Gastroesophageal sphincter (tissue), 4 donors: Measurements from ENCODE around the gene SLC41A2. TPM values are rescaled to one million over a fixed set of nuclear protein-coding genes. Genes with fewer than 3 reads are reported as not detected.
A peak's percentile ranks its signal among the peaks of the same experiment; 100 is the strongest.

Experiments
- ATAC-seq: fragments of 150-250 bp; one replicate; pipeline ENCODE4 v1.9.1; 2016; ENCODE audit warnings: mild to moderate bottlenecking, moderate library complexity
- H3K27ac ChIP-seq, 4 donors: fragments of 200-600 bp; sonication (generic) in 3 of 4; 1 replicate in 3 of 4; 2 replicates in 1 of 4; pipeline ENCODE4 v1.5.1; 2016 to 2019
- H3K27me3 ChIP-seq: fragments of 200-600 bp; sonication (generic); one replicate; pipeline ENCODE4 v1.5.1; 2019
- H3K36me3 ChIP-seq, 2 donors: fragments of 200-600 bp; sonication (generic); one replicate each; pipeline ENCODE4 v1.5.1; 2019; ENCODE audit warnings: control low read depth in 1 of 2
- H3K4me1 ChIP-seq, 3 donors: fragments of 200-600 bp; sonication (generic); 1 replicate in 2 of 3; 2 replicates in 1 of 3; pipeline ENCODE4 v1.5.1; 2016 to 2019; ENCODE audit warnings: control low read depth in 2 of 3
- H3K4me3 ChIP-seq, 2 donors: fragments of 200-600 bp; sonication (generic); one replicate each; pipeline ENCODE4 v1.5.1; 2019; ENCODE audit warnings: mild to moderate bottlenecking in 1 of 2, moderate library complexity in 1 of 2
- H3K9me3 ChIP-seq, 3 donors: fragments of 200-600 bp; sonication (generic); one replicate each; pipeline ENCODE4 v1.5.1; 2017 to 2019; ENCODE audit warnings: control low read depth in 2 of 3
- CTCF ChIP-seq, 4 experiments: fragments of 200-600 bp in 2 of 4; fragments of 450-650 bp in 2 of 4; sonication (generic) in 1 of 4; IDR thresholded peaks; one replicate each; pipeline ENCODE4 v1.5.1; 2017 to 2019; ENCODE audit warnings: antibody characterized with exemption in 4 of 4, mild to moderate bottlenecking in 2 of 4, moderate library complexity in 2 of 4
- EP300 ChIP-seq: sonication (generic); formaldehyde crosslinking; IDR thresholded peaks from one replicate; pipeline ENCODE4 v1.6.1; 2017; ENCODE audit warnings: antibody characterized with exemption, mild to moderate bottlenecking
- POLR2A ChIP-seq, 2 donors: fragments of 450-650 bp; IDR thresholded peaks; one replicate each; pipeline ENCODE4 v1.6.1; 2017; ENCODE audit warnings: antibody characterized with exemption in 2 of 2, mild to moderate bottlenecking in 2 of 2, moderate library complexity in 1 of 2
- POLR2AphosphoS5 ChIP-seq: sonication (generic); formaldehyde crosslinking; IDR thresholded peaks from one replicate; pipeline ENCODE4 v1.6.1; 2017; ENCODE audit warnings: antibody characterized with exemption
- WGBS, 2 donors: methylation state at CpG; one replicate each; pipeline ENCODE4 v1.1.5; 2018; ENCODE audit warnings: low coverage in 1 of 2; 5-methylcytosine and 5-hydroxymethylcytosine counted together
- total RNA-seq, 4 donors: library from RNA; depleted of rRNA; stranded (reverse); fragments of >200 nt; gene quantifications; one replicate each; pipeline ENCODE4 v1.1.0, GENCODE V29; 2016

SLC41A2 gene
- total RNA-seq, 4 donors from 2014 or later: 24.1 to 95.4 (median 49.4) TPM

- Histone ChIP-seq H3K27me3 (peaks cover 8% of the 10 kb centered on the region), H3K4me3 (no peak overlapping the region), H3K4me1 (peaks cover 0 to 3% (median 0%) of the 10 kb centered on the region in 3 donors), H3K27ac (no peak overlapping the region), H3K9me3 (no peaks in the 10 kb centered on the region), H3K36me3 (no peaks in the 10 kb centered on the region)
- no peak for ATAC-seq
- TF ChIP-seq CTCF (IDR thresholded peaks at IDR 0.05): no peak
- no peak for TF ChIP-seq POLR2A (IDR thresholded peaks at IDR 0.05)
- TF ChIP-seq POLR2AphosphoS5: no peak
- TF ChIP-seq EP300: no peak
- 49 to 50% methylated on average over 2 of the region's 2 CpGs for WGBS, 2 donors
Measured at GRCh38 chr12:104964856-104965205, 6.7 kb upstream of the SLC41A2 start.

- peaks cover 8% of the 10 kb centered on the region for H3K27me3 ChIP-seq
Measured at GRCh38 chr12:104964167-104964855, 6.2 kb upstream of the SLC41A2 start.

GRCh38 chr12:104963757-104964156 is 5.7 kb upstream of the SLC41A2 start:
- Histone ChIP-seq H3K27me3 (peaks cover 8% of the 10 kb centered on the region), H3K36me3 (no peaks in the 10 kb centered on the region), H3K4me1 (peaks cover 0 to 14% (median 3%) of the 10 kb centered on the region in 3 donors), H3K27ac (no peak overlapping the region), H3K9me3 (no peaks in the 10 kb centered on the region), H3K4me3 (no peak overlapping the region)
- no peak for TF ChIP-seq EP300
- TF ChIP-seq POLR2AphosphoS5: no peak
- no peak for TF ChIP-seq POLR2A (IDR thresholded peaks at IDR 0.05)
- ATAC-seq: no peak
- 59 to 67% methylated on average over 6 of the region's 6 CpGs for WGBS, 2 donors

More at GRCh38 chr12:104964167-104964855, 6.2 kb upstream of the SLC41A2 start:
- Histone ChIP-seq H3K36me3 (no peaks in the 10 kb centered on the region), H3K27ac (no peak overlapping the region), H3K9me3 (no peaks in the 10 kb centered on the region), H3K4me3 (no peak overlapping the region), H3K4me1 (peaks cover 0 to 8% (median 0%) of the 10 kb centered on the region in 3 donors)
- WGBS, 2 donors: 60 to 67% methylated on average over 4 to 8 of the region's 8 CpGs
- no peak for ATAC-seq
- no peak for TF ChIP-seq EP300
- TF ChIP-seq CTCF (IDR thresholded peaks at IDR 0.05): no peak
- no peak for TF ChIP-seq POLR2A (IDR thresholded peaks at IDR 0.05)
- no peak for TF ChIP-seq POLR2AphosphoS5

GRCh38 chr12:104960464-104960863 is 2.4 kb upstream of the SLC41A2 start:
- WGBS, 2 donors: 90% methylated on average over 3 of the region's 4 CpGs; no CpG with 5 or more reads in 1 of the 2 donors
- H3K27ac ChIP-seq: no peak overlapping the region

GRCh38 chr12:104959335-104959841 is 1.3 kb upstream of the SLC41A2 start:
- Histone ChIP-seq H3K4me1 (peaks cover 0 to 28% (median 3%) of the 10 kb centered on the region in 3 donors), H3K27me3 (peaks cover 8% of the 10 kb centered on the region), H3K36me3 (no peaks in the 10 kb centered on the region), H3K9me3 (no peaks in the 10 kb centered on the region), H3K4me3 (no peak overlapping the region), H3K27ac (peak overlapping the region in 2 of 4 donors; percentile 78 to 84)
- ATAC-seq: no peak
- TF ChIP-seq POLR2AphosphoS5 (no peak), POLR2A (IDR thresholded peaks at IDR 0.05) (no peak)
- WGBS, 2 donors: 57 to 59% methylated on average over 2 of the region's 2 CpGs

More at GRCh38 chr12:104960464-104960863, 2.4 kb upstream of the SLC41A2 start:
- no peak for TF ChIP-seq EP300
- no peak for ATAC-seq
- H3K4me1 ChIP-seq: peaks cover 0 to 28% (median 3%) of the 10 kb centered on the region in 3 donors
- H3K27me3 ChIP-seq: peaks cover 8% of the 10 kb centered on the region
- no peaks in the 10 kb centered on the region for H3K36me3 ChIP-seq
- no peaks in the 10 kb centered on the region for H3K9me3 ChIP-seq
- no peak overlapping the region for H3K4me3 ChIP-seq

GRCh38 chr12:104958805-104959334 is 780 bp upstream of the SLC41A2 start:
- ATAC-seq: no peak
- Histone ChIP-seq H3K27ac (peak overlapping the region in 3 of 4 donors; percentile 69 to 84 (median 78)), H3K36me3 (no peaks in the 10 kb centered on the region), H3K9me3 (no peaks in the 10 kb centered on the region), H3K4me3 (peak overlapping the region; percentile 72 to 88), H3K4me1 (peaks cover 0 to 28% (median 3%) of the 10 kb centered on the region in 3 donors), H3K27me3 (peaks cover 8% of the 10 kb centered on the region)
- TF ChIP-seq POLR2A (IDR thresholded peaks at IDR 0.05): no peak
- no peak for TF ChIP-seq POLR2AphosphoS5
- no peak for TF ChIP-seq EP300
- TF ChIP-seq CTCF (IDR thresholded peaks at IDR 0.05): no peak
- WGBS, 2 donors: 36 to 52% methylated on average over 3 to 9 of the region's 14 CpGs
